ENCODE results near the gene BICD1. TPM values are rescaled to one million over a fixed set of nuclear protein-coding genes. Genes with fewer than 3 reads are reported as not detected.

The BICD1 gene
- total RNA-seq, 1 experiment from 2014 or later = 45.6 TPM

GRCh38 chr12:32170437-32170998, 63.9 kb downstream of the BICD1 start:
- intact Hi-C loops (cut with micrococcal nuclease; ENCODE audit: unreplicated experiment) = no loop called here
- Mint-ChIP-seq H3K27me3 (ENCODE audit: unreplicated experiment) (no peaks in the 10 kb centered on the region), H3K4me1 (ENCODE audit: low read depth, unreplicated experiment) (no peaks in the 10 kb centered on the region), H3K9me3 (ENCODE audit: low read depth, unreplicated experiment) (no peaks in the 10 kb centered on the region), H3K36me3 (ENCODE audit: insufficient read depth, unreplicated experiment) (no peaks in the 10 kb centered on the region), H3K27ac (ENCODE audit: unreplicated experiment) (no peak overlapping the region), H3K4me3 (ENCODE audit: low read depth, unreplicated experiment) (no peak overlapping the region)
- TF ChIP-seq CTCF (IDR thresholded peaks at IDR 0.05; ENCODE audit: unreplicated experiment) = no peak
- no TSS peak for BruUV-seq (replicated peaks)
- DNase-seq = no peak
- CTCF ChIA-PET = no interaction called here

DNA sequence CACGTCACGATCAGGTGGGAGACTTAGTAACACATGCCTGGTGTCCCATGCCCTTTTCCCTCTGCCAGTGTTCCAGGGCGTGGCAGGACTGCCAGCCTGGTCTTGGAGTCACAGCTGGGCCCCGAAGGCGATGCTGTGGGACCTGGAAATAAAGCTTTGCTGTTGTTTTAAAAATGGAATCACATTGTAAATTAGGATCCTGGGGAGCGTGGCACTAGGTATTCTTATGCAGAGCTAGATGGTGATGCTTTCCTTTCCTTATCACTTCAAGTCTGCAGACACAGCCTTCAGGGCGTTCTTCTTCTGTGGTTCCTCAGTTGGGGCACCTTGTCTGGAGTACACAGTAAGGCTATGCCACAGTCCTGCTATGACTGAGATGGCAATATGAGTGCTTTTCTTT, 64.6 kb downstream of the BICD1 start:
- BruUV-seq (replicated peaks) = no TSS peak
- Mint-ChIP-seq H3K27me3 (ENCODE audit: unreplicated experiment) (no peaks in the 10 kb centered on the region), H3K4me3 (ENCODE audit: low read depth, unreplicated experiment) (no peak overlapping the region), H3K9me3 (ENCODE audit: low read depth, unreplicated experiment) (no peaks in the 10 kb centered on the region), H3K27ac (ENCODE audit: unreplicated experiment) (no peak overlapping the region), H3K36me3 (ENCODE audit: insufficient read depth, unreplicated experiment) (no peaks in the 10 kb centered on the region), H3K4me1 (ENCODE audit: low read depth, unreplicated experiment) (no peaks in the 10 kb centered on the region)
- intact Hi-C loops (cut with micrococcal nuclease; ENCODE audit: unreplicated experiment) = no loop called here
- TF ChIP-seq CTCF (IDR thresholded peaks at IDR 0.05; ENCODE audit: unreplicated experiment) = no peak
- CTCF ChIA-PET = interaction anchor here (0.7 kb wide), 1 partner anchor 51 kb away, joined by 3 read pairs; no protein-coding TSS in a partner anchor
- DNase-seq = no peak

GRCh38 chr12:32176606-32177005, 70.0 kb downstream of the BICD1 start:
- H3K4me1 Mint-ChIP-seq (ENCODE audit: low read depth, unreplicated experiment) = no peaks in the 10 kb centered on the region
- H3K36me3 Mint-ChIP-seq (ENCODE audit: insufficient read depth, unreplicated experiment) = no peaks in the 10 kb centered on the region
- CTCF ChIA-PET = no interaction called here
- BruUV-seq (replicated peaks) = no TSS peak
- no peak overlapping the region for H3K27ac Mint-ChIP-seq (ENCODE audit: unreplicated experiment)
- no peaks in the 10 kb centered on the region for H3K27me3 Mint-ChIP-seq (ENCODE audit: unreplicated experiment)
- H3K9me3 Mint-ChIP-seq (ENCODE audit: low read depth, unreplicated experiment) = peaks cover 2% of the 10 kb centered on the region
- intact Hi-C loops (cut with micrococcal nuclease; ENCODE audit: unreplicated experiment) = no loop called here
- no peak for TF ChIP-seq CTCF (IDR thresholded peaks at IDR 0.05; ENCODE audit: unreplicated experiment)
- no peak for DNase-seq
- no peak overlapping the region for H3K4me3 Mint-ChIP-seq (ENCODE audit: low read depth, unreplicated experiment)

DNA sequence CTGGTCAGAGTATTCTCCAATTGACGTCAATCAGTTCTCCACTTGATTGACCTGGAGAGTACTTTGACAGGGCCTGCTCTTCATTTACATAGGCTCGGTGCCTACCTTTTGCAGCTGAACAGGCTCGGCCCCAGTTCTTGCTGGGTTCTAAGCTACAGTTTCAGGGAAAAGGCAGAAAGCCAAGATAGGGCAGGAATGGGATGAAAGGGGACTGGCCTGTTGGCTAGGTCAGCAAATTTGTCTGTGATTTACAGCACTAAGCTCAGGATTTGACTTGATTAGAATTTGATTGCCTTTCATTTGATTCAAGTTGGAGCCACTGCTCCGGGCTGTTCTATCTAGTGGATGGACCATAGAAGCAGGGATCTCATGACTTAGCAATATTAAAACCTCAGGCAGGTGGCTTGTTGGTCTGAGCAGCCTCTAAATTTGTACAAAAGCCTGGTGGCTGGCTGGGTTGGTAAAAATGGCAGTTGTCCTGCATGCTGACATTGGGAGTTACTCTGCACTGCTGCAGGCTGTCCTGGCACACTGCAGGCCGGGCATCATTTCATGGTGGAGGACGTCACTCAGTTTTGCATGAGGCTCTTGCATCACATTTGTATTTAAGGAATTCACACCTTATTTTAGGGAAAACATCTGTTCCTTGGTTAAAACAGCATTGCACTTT, 71.8 kb downstream of the BICD1 start:
- no TSS peak for BruUV-seq (replicated peaks)
- TF ChIP-seq CTCF (IDR thresholded peaks at IDR 0.05; ENCODE audit: unreplicated experiment) = no peak
- Mint-ChIP-seq H3K27ac (ENCODE audit: unreplicated experiment) (no peak overlapping the region), H3K4me3 (ENCODE audit: low read depth, unreplicated experiment) (no peak overlapping the region), H3K4me1 (ENCODE audit: low read depth, unreplicated experiment) (no peaks in the 10 kb centered on the region), H3K9me3 (ENCODE audit: low read depth, unreplicated experiment) (peaks cover 2% of the 10 kb centered on the region), H3K36me3 (ENCODE audit: insufficient read depth, unreplicated experiment) (no peaks in the 10 kb centered on the region), H3K27me3 (ENCODE audit: unreplicated experiment) (no peaks in the 10 kb centered on the region)
- DNase-seq = no peak
- CTCF ChIA-PET = no interaction called here
- intact Hi-C loops (cut with micrococcal nuclease; ENCODE audit: unreplicated experiment) = no loop called here
